IMR-90 (cell line): Measurements from ENCODE around the gene RALGPS1.

ENCODE experiments used
- MAZ ChIP-seq: IDR thresholded peaks from 2 replicates; pipeline ENCODE4 v1.6.1; 2012; ENCODE audit warnings: low read depth, mild to moderate bottlenecking, low read length, improper control_type of control experiment, moderate library complexity, borderline replicate concordance
- NFE2L2 ChIP-seq: fragments of 150-350 bp; IDR thresholded peaks from 2 replicates; pipeline ENCODE4 v1.6.1; 2016; ENCODE audit warnings: low read depth, mild to moderate bottlenecking, low read length
- RCOR1 ChIP-seq: IDR thresholded peaks from 2 replicates; pipeline ENCODE4 v1.6.1; 2012; ENCODE audit warnings: mild to moderate bottlenecking, low read length, improper control_type of control experiment; ENCODE audit not compliant: insufficient replicate concordance
- SMC3 ChIP-seq: fragments of 150-350 bp; IDR thresholded peaks from 2 replicates; pipeline ENCODE4 v1.6.1; 2016; ENCODE audit warnings: low read depth, mild to moderate bottlenecking, antibody characterized with exemption, low read length, moderate library complexity
- TF ChIP-seq, protein P1 (sequence below): conservative IDR thresholded peaks from 2 replicates; pipeline ENCODE4 v1.5.1; 2012; ENCODE audit warnings: mild to moderate bottlenecking, low read depth, low read length, improper control_type of control experiment

DNA sequence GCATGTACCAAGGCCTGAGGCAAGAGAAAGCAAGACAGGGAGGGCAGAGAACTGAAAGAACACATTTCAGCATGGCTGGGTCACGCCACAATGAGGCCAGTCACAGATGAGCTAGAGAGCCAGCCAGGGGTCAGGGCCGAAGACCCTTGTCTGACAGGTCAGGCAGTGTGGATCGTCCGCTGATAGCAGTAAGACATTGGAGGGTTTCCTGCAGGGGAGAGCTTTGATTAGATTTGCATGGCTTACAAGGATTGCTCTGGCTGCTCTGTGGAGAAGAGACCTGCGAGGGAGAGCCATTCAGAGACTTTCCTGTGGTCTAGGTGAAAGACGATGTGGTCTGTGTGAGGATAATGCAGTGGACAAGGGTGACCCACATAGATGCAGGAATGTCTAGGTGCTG is 93.1 kb downstream of the RALGPS1 start:
- TF ChIP-seq, protein P1, sequence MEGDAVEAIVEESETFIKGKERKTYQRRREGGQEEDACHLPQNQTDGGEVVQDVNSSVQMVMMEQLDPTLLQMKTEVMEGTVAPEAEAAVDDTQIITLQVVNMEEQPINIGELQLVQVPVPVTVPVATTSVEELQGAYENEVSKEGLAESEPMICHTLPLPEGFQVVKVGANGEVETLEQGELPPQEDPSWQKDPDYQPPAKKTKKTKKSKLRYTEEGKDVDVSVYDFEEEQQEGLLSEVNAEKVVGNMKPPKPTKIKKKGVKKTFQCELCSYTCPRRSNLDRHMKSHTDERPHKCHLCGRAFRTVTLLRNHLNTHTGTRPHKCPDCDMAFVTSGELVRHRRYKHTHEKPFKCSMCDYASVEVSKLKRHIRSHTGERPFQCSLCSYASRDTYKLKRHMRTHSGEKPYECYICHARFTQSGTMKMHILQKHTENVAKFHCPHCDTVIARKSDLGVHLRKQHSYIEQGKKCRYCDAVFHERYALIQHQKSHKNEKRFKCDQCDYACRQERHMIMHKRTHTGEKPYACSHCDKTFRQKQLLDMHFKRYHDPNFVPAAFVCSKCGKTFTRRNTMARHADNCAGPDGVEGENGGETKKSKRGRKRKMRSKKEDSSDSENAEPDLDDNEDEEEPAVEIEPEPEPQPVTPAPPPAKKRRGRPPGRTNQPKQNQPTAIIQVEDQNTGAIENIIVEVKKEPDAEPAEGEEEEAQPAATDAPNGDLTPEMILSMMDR: no peak
- TF ChIP-seq SMC3 (no peak), RCOR1 (no peak), NFE2L2 (no peak), MAZ (no peak)
